H9 (cell line): Measurements from ENCODE around the gene ATG4B. TPM values are rescaled to one million over a fixed set of nuclear protein-coding genes. Genes with fewer than 3 reads are reported as not detected.

Source experiments
- DNase-seq: peaks from one replicate; pipeline ENCODE4 v3.0.0-alpha.2; 2017
- H2AFZ ChIP-seq: one replicate; pipeline ENCODE4 v1.6.1; 2013; ENCODE audit warnings: mild to moderate bottlenecking, low read length, control low read depth, moderate library complexity
- H2AK5ac ChIP-seq: 2 replicates; pipeline ENCODE4 v1.6.1; 2013; ENCODE audit warnings: low read length, control low read depth, mixed read lengths; ENCODE audit not compliant: insufficient read length
- H2BK120ac ChIP-seq: one replicate; pipeline ENCODE4 v1.6.1; 2013; ENCODE audit warnings: low read depth, mild to moderate bottlenecking, low read length, control low read depth, inconsistent platforms; ENCODE audit not compliant: poor library complexity, severe bottlenecking
- H2BK12ac ChIP-seq: 2 replicates; pipeline ENCODE4 v1.6.1; 2013; ENCODE audit warnings: low read length, control low read depth, mixed read lengths, low read depth; ENCODE audit not compliant: insufficient read length
- H2BK15ac ChIP-seq: 2 replicates; pipeline ENCODE4 v1.6.1; 2013; ENCODE audit warnings: low read depth, low read length, control low read depth
- H2BK20ac ChIP-seq: one replicate; pipeline ENCODE4 v1.6.1; 2013; ENCODE audit warnings: low read depth, mild to moderate bottlenecking, low read length, control low read depth, inconsistent platforms; ENCODE audit not compliant: poor library complexity, severe bottlenecking
- H2BK5ac ChIP-seq: 2 replicates; pipeline ENCODE4 v1.6.1; 2013; ENCODE audit warnings: low read length, control low read depth, mixed read lengths; ENCODE audit not compliant: insufficient read length
- H3K14ac ChIP-seq: 2 replicates; pipeline ENCODE4 v1.6.1; 2013; ENCODE audit warnings: low read length, control low read depth; ENCODE audit not compliant: insufficient read depth
- H3K18ac ChIP-seq: 2 replicates; pipeline ENCODE4 v1.6.1; 2013; ENCODE audit warnings: low read depth, mild to moderate bottlenecking, mixed read lengths, low read length, control low read depth; ENCODE audit not compliant: insufficient read length
- H3K23ac ChIP-seq: 2 replicates; pipeline ENCODE4 v1.6.1; 2013; ENCODE audit warnings: low read length, control low read depth, mixed read lengths, low read depth; ENCODE audit not compliant: insufficient read length
- H3K23me2 ChIP-seq: 2 replicates; pipeline ENCODE4 v1.6.1; 2013; ENCODE audit warnings: low read depth, mild to moderate bottlenecking, mixed read lengths, low read length, control low read depth; ENCODE audit not compliant: insufficient read length, poor library complexity, severe bottlenecking
- H3K27ac ChIP-seq: 2 replicates; pipeline ENCODE4 v1.5.1; 2013; ENCODE audit warnings: low read length, control low read depth, mixed read lengths, low read depth; ENCODE audit not compliant: insufficient read length
- H3K27me3 ChIP-seq: 2 replicates; pipeline ENCODE4 v1.6.1; 2013; ENCODE audit warnings: low read length, control low read depth, inconsistent platforms; ENCODE audit not compliant: insufficient read depth
- H3K4ac ChIP-seq: 2 replicates; pipeline ENCODE4 v1.6.1; 2013; ENCODE audit warnings: low read depth, mild to moderate bottlenecking, control low read depth, inconsistent platforms, low read length, moderate library complexity
- H3K4me1 ChIP-seq: 2 replicates; pipeline ENCODE4 v1.6.1; 2013; ENCODE audit warnings: low read length, control low read depth, inconsistent platforms; ENCODE audit not compliant: insufficient read depth
- H3K4me2 ChIP-seq: 2 replicates; pipeline ENCODE4 v1.6.1; 2013; ENCODE audit warnings: low read length, control low read depth, mixed read lengths; ENCODE audit not compliant: insufficient read length, insufficient read depth
- H3K56ac ChIP-seq: 2 replicates; pipeline ENCODE4 v1.6.1; 2013; ENCODE audit warnings: low read depth, mild to moderate bottlenecking, mixed read lengths, low read length, control low read depth; ENCODE audit not compliant: insufficient read length
- H3K79me1 ChIP-seq: 2 replicates; pipeline ENCODE4 v1.6.1; 2013; ENCODE audit warnings: low read depth, mild to moderate bottlenecking, moderate library complexity, low read length, control low read depth, inconsistent platforms; ENCODE audit not compliant: insufficient read depth, poor library complexity, severe bottlenecking
- H3K79me2 ChIP-seq: 2 replicates; pipeline ENCODE4 v1.6.1; 2013; ENCODE audit warnings: low read length, control low read depth, inconsistent platforms; ENCODE audit not compliant: insufficient read depth
- H3K9ac ChIP-seq: 2 replicates; pipeline ENCODE4 v1.6.1; 2013; ENCODE audit warnings: low read length, control low read depth, mixed read lengths; ENCODE audit not compliant: insufficient read length; ENCODE audit errors: extremely low read depth
- H3K9me3 ChIP-seq: one replicate; pipeline ENCODE4 v1.6.1; 2013; ENCODE audit warnings: low read depth, low read length, inconsistent platforms; ENCODE audit not compliant: control insufficient read depth
- H3T11ph ChIP-seq: one replicate; pipeline ENCODE4 v1.6.1; 2013; ENCODE audit warnings: mild to moderate bottlenecking, low read length, control low read depth, inconsistent platforms
- H4K20me1 ChIP-seq: one replicate; pipeline ENCODE4 v1.6.1; 2013; ENCODE audit not compliant: control insufficient read depth, insufficient read length, insufficient read depth
- H4K5ac ChIP-seq: 2 replicates; pipeline ENCODE4 v1.6.1; 2013; ENCODE audit warnings: low read depth, mild to moderate bottlenecking, mixed read lengths, low read length, control low read depth; ENCODE audit not compliant: insufficient read length
- H4K8ac ChIP-seq: replicated peaks from 2 replicates; pipeline ENCODE4 v1.6.1; 2013; ENCODE audit warnings: low read length, control low read depth, mixed read lengths, low read depth; ENCODE audit not compliant: insufficient read length
- H4K91ac ChIP-seq: 2 replicates; pipeline ENCODE4 v1.6.1; 2013; ENCODE audit warnings: low read depth, mild to moderate bottlenecking, moderate library complexity, mixed read lengths, low read length, control low read depth; ENCODE audit not compliant: insufficient read length
- H3K27ac Mint-ChIP-seq, 3 experiments: 2 replicates in 2 of 3; 3 replicates in 1 of 3; pipeline ENCODE4 v1.8.0; 2020 to 2021; ENCODE audit warnings: mixed read lengths in 3 of 3, mild to moderate bottlenecking in 1 of 3, moderate library complexity in 1 of 3
- H3K27me3 Mint-ChIP-seq: 2 replicates; pipeline ENCODE4 v1.8.0; 2021; ENCODE audit warnings: low read depth, mild to moderate bottlenecking, moderate library complexity, mixed read lengths
- H3K36me3 Mint-ChIP-seq, 3 experiments: 2 replicates in 2 of 3; 3 replicates in 1 of 3; pipeline ENCODE4 v1.8.0; 2020 to 2021; ENCODE audit warnings: low read depth in 3 of 3, mixed read lengths in 3 of 3; ENCODE audit not compliant: insufficient read depth in 1 of 3
- H3K4me1 Mint-ChIP-seq, 2 experiments: 2 replicates each; pipeline ENCODE4 v1.8.0; 2020; ENCODE audit warnings: mixed read lengths in 2 of 2
- H3K4me3 Mint-ChIP-seq, 2 experiments: 2 replicates in 1 of 2; 3 replicates in 1 of 2; pipeline ENCODE4 v1.8.0; 2020 to 2021; ENCODE audit warnings: mild to moderate bottlenecking in 2 of 2, mixed read lengths in 2 of 2, moderate library complexity in 1 of 2
- H3K9me3 Mint-ChIP-seq, 2 experiments: 2 replicates in 1 of 2; 3 replicates in 1 of 2; pipeline ENCODE4 v1.8.0; 2020; ENCODE audit warnings: mild to moderate bottlenecking in 2 of 2, mixed read lengths in 2 of 2, moderate library complexity in 1 of 2
- CTCF ChIP-seq: fragments of 200-600 bp; sonication (generic); conservative IDR thresholded peaks from 3 replicates; pipeline ENCODE4 v1.8.0; 2021; ENCODE audit warnings: antibody characterized with exemption, mild to moderate bottlenecking
- WGBS: extraction: QIAGEN DNeasy Blood & Tissue Kit; methylation state at CpG from one replicate; pipeline ENCODE4 v1.1.7; 2013; ENCODE audit warnings: missing lambda C conversion rate, low lambda C conversion rate, mixed read lengths; ENCODE audit not compliant: insufficient read length; ENCODE audit errors: extremely low coverage; 5-methylcytosine and 5-hydroxymethylcytosine counted together
- total RNA-seq: library from RNA; stranded (reverse); gene quantifications from 2 replicates; pipeline ENCODE4 v1.2.1, GENCODE V29; 2021

Gene ATG4B
- total RNA-seq, 1 experiment from 2014 or later: 105 TPM

GRCh38 chr2:241720099-241720498 lies 82.6 kb downstream of the ATG4B start:
- peaks cover 9% of the 10 kb centered on the region for H3K9me3 ChIP-seq
- no peaks in the 10 kb centered on the region for H3K27me3 Mint-ChIP-seq
- H3T11ph ChIP-seq: no peak overlapping the region
- H3K27ac Mint-ChIP-seq: no peak overlapping the region
- no peak overlapping the region for H3K4me2 ChIP-seq
- TF ChIP-seq CTCF: no peak
- no peak overlapping the region for H2BK120ac ChIP-seq
- H3K23ac ChIP-seq: no peak overlapping the region
- no peak overlapping the region for H3K14ac ChIP-seq
- no peak overlapping the region for H2BK20ac ChIP-seq
- H3K56ac ChIP-seq: no peak overlapping the region
- peaks cover 57 to 81% (median 81%) of the 10 kb centered on the region in 3 experiments for H3K36me3 Mint-ChIP-seq
- H4K8ac ChIP-seq: no peak overlapping the region
- H2BK15ac ChIP-seq: no peak overlapping the region
- H2AFZ ChIP-seq: no peak overlapping the region
- H4K5ac ChIP-seq: no peak overlapping the region
- H3K4me3 Mint-ChIP-seq: no peak overlapping the region
- no peak overlapping the region for H3K4ac ChIP-seq
- no peaks in the 10 kb centered on the region for H3K79me1 ChIP-seq
- no peak overlapping the region for H3K9ac ChIP-seq
- no CpG with 5 or more reads among the region's 19 CpGs for WGBS
- no peak overlapping the region for H2BK12ac ChIP-seq
- H3K27me3 ChIP-seq: no peaks in the 10 kb centered on the region
- H2AK5ac ChIP-seq: no peak overlapping the region
- no peaks in the 10 kb centered on the region for H3K4me1 Mint-ChIP-seq
- H3K79me2 ChIP-seq: no peaks in the 10 kb centered on the region
- H3K4me1 ChIP-seq: no peaks in the 10 kb centered on the region
- H3K9me3 Mint-ChIP-seq: peaks cover 20 to 26% of the 10 kb centered on the region in 2 experiments
- H3K23me2 ChIP-seq: no peaks in the 10 kb centered on the region
- no peak overlapping the region for H3K18ac ChIP-seq
- DNase-seq: no peak
- H4K91ac ChIP-seq: no peak overlapping the region
- no peak overlapping the region for H2BK5ac ChIP-seq
- no peaks in the 10 kb centered on the region for H4K20me1 ChIP-seq
- no peak overlapping the region for H3K27ac ChIP-seq
